HG03565 (cell line): ENCODE results near the gene SDCCAG8.
"Not testable (repeated sequence)": the region's sequence is repeated elsewhere in the genome, so short reads cannot be mapped to it uniquely, and the experiment has no call there.

Source experiments
- ATAC-seq: cut with Tn5 transposase; IDR thresholded peaks from one replicate; pipeline ENCODE4 v1.9.1; 2021; ENCODE audit warnings: mild to moderate bottlenecking, moderate library complexity; ENCODE audit not compliant: unreplicated experiment

SDCCAG8 gene

DNA sequence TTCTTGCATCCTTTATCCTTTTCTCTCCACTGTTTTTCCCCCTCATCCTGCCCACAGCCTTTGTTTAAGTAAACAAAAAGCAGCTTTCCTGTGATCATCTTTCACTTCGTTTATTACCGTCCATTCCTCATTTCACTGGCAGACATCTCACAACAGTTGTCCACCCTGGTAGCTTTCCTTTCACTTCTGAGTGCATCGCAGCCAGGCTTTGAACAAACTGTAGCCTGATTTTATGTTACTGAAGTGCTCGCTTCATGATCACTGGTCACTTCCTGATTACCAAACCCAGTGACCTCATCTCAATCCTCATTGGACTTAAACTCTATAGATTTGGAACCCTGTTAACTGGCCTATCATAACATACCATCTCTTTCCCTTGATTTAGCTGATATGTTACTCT is 67.7 kb downstream of the SDCCAG8 start:
- ATAC-seq, result no peak

DNA sequence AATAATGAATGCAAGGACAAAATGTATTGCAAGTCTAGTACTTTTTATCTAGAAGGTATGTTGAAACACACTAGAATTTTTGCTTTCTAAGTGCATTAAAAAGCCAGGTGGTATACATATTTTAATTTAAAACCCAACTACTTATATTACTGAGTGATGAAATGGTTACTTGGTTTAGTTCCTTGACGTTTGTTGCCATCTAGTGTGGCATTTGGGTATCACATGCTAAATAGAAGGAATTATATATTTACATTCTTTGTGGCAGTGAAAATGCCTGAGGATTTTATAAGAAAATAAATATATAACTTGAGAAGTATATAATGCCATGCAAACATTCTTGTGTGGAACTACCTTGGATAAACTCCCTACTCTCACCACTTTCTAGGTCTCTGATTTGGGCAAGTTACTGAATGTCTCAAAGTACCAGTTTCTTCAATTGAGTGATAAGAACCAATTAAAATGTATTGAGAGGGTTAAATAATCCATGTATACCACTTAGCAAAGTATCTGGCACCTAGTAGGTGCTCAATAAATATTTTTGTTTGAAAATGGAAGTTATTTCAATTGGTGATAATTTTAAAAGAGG is 69.6 kb downstream of the SDCCAG8 start:
- ATAC-seq, result no peak

DNA sequence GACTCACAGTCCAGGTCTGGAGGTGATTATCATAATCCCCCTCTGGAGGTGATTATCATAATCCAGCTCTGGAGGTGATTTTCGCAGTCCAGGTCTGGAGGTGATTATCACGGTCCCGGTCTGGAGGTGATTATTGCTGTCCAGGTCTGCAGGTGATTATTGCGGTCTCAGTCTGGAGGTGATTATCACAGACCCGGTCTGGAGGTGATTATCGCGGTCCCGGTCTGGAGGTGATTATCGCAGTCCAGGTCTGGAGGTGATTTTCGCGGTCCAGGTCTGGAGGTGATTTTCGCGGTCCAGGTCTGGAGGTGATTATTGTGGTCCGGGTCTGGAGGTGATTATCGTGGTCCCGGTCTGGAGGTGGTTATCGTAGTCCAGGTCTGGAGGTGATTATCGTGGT is 76.6 kb downstream of the SDCCAG8 start:
- no peak for ATAC-seq

DNA sequence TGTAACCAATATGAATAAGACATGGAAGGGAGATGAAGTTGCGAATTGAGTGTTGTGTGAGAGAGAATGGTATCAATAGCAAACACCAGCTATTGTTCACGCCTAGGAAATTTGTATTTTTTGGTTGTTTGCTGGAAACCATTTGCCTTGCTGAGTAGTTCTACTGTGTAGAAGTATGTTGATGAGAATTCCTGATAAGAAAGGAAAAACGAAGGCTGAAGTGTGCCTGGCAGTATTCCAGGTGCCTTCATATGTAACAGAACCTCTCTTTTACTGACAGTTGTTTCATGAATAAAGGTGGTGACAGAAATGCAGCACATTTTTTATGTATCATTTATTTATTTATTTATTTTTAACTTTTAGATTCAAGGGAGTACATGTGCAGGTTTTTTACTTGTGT is 79.5 kb downstream of the SDCCAG8 start:
- ATAC-seq, result no peak

DNA sequence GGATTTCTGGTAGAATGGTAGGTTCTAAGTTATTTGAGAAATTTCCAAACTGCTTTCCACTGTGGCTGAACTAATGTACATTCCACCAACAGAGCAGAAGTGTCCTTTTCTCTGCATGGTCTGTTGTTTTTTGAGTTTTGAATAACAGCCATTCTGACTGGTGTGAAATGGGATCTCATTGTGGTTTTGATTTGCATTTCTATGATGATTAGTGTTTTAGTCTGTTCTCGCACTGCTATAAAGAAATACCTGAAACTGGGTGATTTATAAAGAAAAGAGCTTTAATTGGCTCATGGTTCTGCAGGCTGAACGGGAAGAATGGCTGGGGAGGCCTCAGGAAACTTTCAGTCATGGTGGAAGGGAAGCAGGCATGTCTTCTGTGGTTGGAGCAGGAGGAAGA is 80.3 kb downstream of the SDCCAG8 start:
- no peak for ATAC-seq

DNA sequence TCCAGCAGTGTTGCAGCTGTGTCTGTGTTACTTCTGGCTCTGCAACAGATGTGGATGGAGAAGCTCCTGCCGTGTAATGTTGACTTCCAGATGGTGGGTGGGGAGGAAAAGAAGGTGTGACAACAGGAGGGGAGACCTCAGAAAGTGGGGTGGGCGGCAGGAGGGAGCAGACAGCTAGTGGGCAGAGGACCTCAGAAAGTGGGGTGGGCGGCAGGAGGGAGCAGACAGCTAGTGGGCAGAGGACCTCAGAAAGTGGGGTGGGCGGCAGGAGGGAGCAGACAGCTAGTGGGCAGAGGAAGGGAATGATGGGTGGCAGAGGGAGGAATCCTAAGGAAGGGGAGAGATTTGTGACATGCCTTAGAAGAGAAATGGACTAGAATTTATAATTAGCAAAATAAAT is 83.0 kb downstream of the SDCCAG8 start:
- not testable (repeated sequence) for ATAC-seq

DNA sequence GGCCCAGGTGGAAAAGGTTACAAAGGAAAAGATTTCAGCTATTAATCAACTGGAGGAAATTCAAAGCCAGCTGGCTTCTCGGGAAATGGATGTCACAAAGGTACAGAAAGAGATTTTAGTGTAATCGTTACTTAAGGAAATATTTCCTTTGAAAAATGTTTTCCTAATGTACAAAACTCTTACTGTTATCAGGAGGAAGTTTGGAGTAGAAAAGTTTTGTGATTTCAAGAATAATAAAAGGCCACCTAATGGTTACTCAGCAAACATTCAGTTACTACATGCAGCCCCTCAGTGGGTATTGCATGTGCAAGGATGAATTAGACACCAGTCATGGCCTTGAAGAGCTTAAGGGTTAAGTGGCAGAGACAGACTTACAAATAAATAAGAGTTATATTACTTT is 85.2 kb downstream of the SDCCAG8 start:
- ATAC-seq, result no peak

DNA sequence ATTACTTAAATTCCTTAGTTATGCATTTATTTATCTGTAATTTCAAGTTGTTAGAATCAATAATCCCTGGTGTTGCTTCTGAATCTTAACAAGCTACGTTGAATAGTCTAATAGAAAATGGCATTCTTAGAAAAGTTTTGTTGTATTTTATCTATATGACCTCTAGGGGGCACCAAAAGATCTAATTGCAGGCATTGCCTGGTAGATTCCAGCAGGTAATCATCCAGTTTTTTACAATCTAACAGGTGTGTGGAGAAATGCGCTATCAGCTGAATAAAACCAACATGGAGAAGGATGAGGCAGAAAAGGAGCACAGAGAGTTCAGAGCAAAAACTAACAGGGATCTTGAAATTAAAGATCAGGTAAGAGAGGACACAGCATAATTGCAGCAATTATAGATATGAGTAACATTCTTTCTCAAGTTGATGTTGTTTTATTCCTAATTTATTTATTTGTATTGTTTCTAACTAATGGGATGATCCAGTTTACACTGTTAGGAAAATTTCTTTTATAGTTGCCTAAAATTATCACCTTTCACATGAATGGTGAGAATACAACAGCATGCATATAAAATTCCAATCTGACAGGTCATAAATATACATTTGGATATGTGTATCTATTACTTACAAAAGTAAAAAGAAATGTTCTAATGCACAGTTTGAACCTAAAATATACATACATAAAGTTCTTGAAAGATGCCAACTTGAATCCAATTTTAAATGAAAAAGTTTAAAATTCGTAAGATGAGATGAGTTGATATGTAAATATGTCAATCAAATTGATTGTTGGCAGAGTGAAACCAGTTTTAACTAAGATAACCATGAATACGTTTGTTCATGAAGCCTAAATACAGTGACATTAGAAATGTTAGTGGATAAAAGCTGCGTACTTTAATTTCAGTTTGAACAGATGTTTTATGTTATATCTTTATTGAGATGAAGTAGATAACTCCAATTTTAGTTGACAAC is 88.4 kb downstream of the SDCCAG8 start:
- ATAC-seq, result peak; percentile 51

DNA sequence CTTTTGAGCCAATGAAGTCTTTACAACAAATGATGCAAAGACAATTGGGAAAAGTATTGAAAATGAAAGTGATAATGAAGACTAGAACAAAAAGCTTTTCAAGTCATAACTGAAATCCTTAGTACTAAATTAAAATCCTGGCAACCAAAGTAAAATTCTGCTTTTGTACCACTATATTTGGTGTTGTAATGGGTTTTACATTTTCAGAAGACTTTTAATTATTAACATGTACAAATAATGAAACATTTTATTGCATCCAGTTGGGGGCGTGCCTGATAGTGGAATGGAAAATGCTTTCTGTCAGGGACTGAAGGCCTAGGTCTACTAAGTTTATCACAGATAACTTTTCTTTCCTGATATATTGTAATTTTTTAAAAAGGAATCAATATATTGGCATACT is 89.4 kb downstream of the SDCCAG8 start:
- ATAC-seq, result no peak

DNA sequence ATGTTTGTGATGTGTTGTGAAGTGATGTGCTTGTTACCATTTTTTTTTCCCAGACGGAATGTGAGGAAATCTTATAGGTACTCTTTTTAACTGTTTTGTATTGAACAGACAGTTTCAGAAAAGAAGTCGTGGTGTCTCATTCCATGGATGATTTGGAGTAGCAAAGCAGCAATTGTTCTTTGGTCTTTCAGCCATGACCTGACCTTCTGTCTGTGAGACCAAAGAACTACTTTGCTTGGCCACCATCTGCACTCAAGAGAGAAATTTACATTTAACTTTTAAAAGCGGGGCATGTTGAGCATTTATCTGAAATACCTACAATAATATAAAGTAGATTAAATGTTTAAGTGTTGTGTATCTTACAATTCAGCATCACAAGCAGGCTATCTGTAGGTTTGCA is 90.2 kb downstream of the SDCCAG8 start:
- no peak for ATAC-seq

DNA sequence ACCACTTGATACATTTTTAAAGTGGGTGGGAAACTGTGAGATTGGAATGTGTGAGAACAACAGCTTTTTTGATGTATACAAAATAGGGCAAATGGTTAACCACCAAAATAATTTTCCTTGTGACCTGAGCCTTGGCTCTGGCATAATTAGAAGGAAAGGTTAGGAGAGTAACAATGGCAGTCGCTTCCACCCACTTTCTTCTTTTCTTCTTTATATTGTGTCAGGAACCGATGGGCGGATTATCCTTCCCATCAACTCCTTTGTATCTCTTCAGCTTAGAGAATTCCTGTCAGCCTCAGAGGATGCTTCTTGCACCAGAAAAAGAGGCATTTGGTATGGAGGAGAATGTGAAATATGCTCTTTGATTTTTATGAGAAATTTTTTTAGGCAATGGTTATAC is 90.6 kb downstream of the SDCCAG8 start:
- ATAC-seq, result no peak

DNA sequence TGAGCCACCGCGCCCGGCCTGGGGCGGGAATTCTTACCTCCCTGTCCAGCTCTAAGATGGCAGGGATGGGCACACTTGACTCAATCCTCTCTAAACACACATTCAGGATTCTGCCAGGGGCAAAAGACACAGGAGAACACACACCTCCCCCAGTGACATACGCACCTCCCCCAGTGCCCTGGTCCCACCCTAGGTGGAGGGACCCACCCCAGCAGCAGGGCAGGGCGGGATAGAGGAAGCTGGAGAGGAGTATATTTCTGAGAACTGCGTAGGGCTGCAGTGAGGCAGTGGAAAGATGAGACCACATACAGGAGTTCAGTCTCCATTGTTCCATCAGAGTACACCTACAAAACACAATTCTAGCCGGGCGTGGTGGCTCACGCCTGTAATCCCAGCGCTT is 92.5 kb downstream of the SDCCAG8 start:
- ATAC-seq, result no peak

DNA sequence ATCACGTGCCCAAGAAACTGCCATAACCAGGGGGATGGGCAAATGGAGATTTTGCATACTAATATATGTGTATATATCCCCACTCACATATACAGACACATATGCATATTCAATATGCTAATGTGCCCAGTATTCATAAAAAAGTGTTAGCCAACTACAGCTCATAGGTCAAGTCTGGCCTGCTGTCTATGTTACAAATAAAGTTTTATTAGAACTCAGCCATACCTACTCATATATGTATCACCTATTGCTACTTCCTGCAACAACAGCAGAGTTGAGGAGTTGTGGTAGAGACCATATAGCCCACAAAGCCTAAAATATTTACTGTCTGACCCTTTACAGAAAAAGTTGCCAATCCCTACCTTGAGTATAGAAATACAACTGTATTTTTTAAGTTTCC is 93.3 kb downstream of the SDCCAG8 start:
- ATAC-seq, result no peak

DNA sequence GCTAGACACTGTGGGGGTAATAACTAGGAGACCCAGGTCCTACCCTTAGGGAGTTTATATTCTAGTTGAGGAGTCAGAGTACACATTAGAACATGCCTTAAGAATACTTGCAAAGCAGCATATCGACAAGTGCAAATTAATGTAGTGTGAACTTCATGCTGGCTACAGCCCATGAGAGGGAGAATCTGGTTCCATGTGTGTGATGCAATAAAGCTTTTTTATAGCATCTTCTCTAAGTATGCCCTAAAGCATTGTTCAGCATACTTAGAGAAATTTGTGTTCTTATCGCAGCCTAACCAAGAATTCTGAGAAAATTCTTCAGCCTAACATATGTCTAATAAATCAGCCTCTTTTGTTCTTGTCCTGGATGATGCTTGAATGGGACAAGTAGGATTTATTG is 95.5 kb downstream of the SDCCAG8 start:
- no peak for ATAC-seq

DNA sequence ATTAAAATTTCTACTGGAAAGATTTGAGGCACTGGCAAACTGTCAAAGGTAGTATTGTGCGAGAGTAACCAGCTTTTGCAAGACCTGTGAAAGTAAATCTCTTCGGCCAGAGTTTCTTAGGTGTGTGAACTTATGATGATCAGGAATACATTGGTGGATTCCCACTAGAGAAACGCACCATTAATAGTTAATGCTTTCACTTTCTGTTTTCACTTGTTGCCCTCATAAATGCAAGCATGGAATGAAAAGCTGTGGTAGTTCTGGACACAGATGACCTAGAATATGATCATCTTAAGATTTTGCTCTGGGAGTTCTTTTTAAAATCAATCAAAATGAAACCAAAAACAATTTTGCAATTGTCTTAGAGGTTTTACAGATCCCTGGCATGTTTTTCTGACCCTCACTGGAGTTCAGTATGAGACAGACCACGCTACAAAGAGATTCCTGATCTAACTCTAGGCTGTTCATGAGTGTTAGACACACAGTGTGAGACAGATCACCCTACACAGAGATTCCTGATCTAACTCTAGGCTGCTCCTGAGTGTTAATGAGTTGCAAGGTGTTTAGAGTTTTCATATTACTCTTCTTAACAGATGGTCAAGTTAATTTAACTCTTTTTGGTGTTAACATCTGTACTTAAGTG is 98.8 kb downstream of the SDCCAG8 start:
- peak; percentile 62 for ATAC-seq

DNA sequence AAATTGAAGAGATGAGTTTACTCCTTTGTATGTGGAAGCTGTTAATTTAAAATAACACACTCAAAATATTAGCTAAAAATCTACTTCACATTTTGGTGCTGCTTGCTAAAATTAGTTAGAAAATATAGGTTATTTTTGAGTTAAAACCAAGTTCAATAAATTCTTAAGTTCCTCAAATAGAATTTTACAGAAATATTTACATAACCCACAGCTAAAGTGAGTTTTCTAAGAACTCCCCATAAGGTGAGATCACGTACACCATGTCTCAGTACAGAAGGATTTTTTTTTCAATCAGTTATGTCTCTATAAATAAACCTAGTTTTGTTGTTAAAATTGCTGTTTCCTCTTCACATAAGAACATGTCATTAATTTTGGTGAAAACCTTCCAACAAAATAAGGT is 108.0 kb downstream of the SDCCAG8 start:
- no peak for ATAC-seq

DNA sequence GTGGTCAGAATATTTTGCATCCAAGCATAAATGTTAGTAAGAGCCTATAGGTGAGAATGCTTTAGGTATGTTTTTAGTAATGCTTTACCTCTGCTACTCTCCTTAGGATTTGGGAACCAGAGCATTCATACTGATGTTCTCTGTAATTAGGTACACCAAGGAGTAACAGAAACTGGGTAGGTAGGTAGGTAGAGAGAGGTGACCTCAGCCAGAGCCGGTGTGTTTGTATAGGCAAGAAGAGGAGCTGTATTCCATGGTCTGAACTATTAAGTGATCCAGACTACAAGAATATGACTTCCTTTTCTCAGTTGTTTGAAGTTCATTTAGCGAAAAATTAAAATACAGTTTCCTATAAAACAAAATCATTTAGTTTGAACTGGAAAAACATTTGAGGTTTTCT is 108.5 kb downstream of the SDCCAG8 start:
- ATAC-seq, result no peak

DNA sequence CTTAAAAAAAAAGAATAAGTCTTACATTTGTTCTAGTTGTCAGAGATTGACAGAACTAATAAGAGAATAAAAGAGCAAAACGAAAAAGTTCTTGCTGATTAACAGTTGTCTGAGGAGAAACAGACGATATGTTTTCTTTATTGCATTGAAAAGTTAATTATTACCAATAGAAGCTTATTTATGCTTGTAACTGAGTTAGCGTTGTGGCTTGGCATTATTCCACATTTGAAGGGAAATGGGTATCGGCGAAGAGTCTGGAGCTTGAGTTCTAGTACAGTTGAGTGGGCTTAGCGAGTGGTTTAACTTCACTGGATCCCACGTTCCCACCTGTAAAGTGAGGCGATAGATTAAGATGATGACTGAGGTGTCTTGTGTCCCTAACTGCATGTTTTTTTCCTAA is 109.0 kb downstream of the SDCCAG8 start:
- ATAC-seq, result no peak

DNA sequence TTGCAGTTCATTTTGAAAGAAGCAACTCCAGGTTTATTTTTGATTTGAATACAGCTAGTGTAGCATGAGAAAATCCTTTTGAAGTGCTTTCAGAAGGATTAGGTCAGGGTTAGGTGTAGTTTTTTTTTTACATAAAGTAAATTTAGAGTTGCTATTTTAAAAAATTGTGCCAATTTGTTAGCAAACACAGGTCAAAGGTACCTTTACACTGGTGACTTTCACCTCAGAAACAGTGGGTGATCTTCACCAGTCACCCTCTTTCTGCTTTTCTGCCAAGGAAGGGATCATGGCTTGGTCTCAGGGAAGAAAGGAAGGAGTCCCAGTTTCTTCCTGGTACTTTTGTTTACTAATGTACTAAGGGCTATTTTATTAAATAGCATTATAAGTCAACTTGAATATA is 111.5 kb downstream of the SDCCAG8 start:
- no peak for ATAC-seq

DNA sequence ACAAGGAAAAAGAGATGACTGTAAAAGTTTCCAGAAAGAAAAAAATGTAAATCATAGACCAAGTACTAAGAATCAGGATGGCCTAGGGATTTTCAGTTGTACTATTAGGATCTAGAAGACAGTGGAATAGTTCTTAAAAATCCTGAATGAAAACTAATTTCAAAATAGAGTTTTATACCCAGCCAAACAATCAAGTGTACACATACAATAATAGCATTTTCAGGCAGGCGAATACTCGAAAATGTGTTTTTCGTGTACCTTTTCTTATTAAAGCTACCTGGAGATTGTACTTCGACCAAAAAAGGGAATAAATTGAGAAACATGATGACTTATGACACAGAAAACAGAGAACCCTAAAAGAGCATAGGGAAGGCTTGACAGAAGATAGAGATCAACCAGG is 118.6 kb downstream of the SDCCAG8 start:
- ATAC-seq, result no peak

DNA sequence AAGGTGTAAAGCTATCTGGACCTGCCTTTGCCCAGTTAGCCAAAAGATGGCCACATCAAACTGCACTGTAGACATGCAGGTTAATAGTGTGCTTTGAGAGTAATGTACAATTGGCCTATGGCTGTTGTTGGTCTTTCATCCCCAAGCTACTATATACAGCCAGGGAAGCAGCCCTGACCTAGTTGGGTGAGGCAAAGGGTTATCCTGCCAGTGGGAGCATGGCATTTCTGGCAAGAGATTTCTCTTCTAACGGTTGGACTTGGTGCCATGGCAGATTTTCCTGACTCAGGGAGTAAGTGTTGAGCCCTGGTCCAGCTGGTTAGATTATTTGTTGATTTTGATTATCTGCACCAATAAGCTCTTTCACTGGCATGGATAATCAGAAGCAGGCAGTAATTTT is 119.8 kb downstream of the SDCCAG8 start:
- no peak for ATAC-seq

DNA sequence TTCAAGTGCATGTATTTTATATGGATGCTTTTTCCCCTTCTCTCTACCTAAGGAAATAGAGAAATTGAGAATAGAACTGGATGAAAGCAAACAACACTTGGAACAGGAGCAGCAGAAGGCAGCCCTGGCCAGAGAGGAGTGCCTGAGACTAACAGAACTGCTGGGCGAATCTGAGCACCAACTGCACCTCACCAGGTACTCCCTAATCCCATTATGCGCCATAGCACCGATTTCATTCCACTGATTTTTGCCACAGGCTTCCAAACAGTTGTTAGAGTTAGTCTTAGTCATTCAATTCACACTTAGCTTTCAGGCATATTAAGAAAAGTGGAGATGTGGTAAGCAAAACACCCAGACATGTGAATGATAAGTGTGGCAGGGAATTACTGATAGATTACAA is 122.8 kb downstream of the SDCCAG8 start:
- ATAC-seq, result no peak
